ENCODE measurements around the gene NIFK. TPM values are rescaled to one million over a fixed set of nuclear protein-coding genes. Genes with fewer than 3 reads are reported as not detected.

The NIFK gene
- total and polyA plus RNA-seq, 5 donors from 2014 or later: 27.7 to 82.5 (median 60.7) TPM

- H3K4me1 Mint-ChIP-seq: peaks cover 0 to 5% (median 0%) of the 10 kb centered on the region in 4 donors
- H3K36me3 Mint-ChIP-seq: no peaks in the 10 kb centered on the region
- Histone ChIP-seq H3K27me3 (ENCODE audit: control insufficient read depth, insufficient read depth, low read length) (no peaks in the 10 kb centered on the region), H3K4me3 (ENCODE audit: low read depth, low read length) (no peak overlapping the region), H3K9me3 (ENCODE audit: control insufficient read depth in 2 of 2, low read length in 2 of 2) (no peaks in the 10 kb centered on the region), H3K4me1 (ENCODE audit: control insufficient read depth, insufficient read depth, low read length, poor library complexity, severe bottlenecking) (no peaks in the 10 kb centered on the region), H3K36me3 (ENCODE audit: control insufficient read depth, insufficient read depth, low read length) (no peaks in the 10 kb centered on the region), H3K27ac (ENCODE audit: insufficient read depth, low read length, poor library complexity, severe bottlenecking) (no peak overlapping the region)
- no peak for DNase-seq
- no peaks in the 10 kb centered on the region for H3K27me3 Mint-ChIP-seq
- peaks cover 0 to 4% (median 0%) of the 10 kb centered on the region in 7 donors for H3K9me3 Mint-ChIP-seq
- H3K27ac Mint-ChIP-seq: no peak overlapping the region
- no peak overlapping the region for H3K4me3 Mint-ChIP-seq
- ATAC-seq (ENCODE audit: low read depth in 2 of 2): no peak
These were observed 47.3 kb downstream of the NIFK start for GRCh38 chr2:121689356-121689755.

- Mint-ChIP-seq H3K27me3 (no peaks in the 10 kb centered on the region), H3K4me3 (no peak overlapping the region), H3K27ac (no peak overlapping the region), H3K36me3 (no peaks in the 10 kb centered on the region), H3K4me1 (peaks cover 0 to 5% (median 0%) of the 10 kb centered on the region in 4 donors), H3K9me3 (peaks cover 0 to 8% (median 5%) of the 10 kb centered on the region in 7 donors)
- no peaks in the 10 kb centered on the region for H3K4me1 ChIP-seq (ENCODE audit: control insufficient read depth, insufficient read depth, low read length, poor library complexity, severe bottlenecking)
- no peaks in the 10 kb centered on the region for H3K27me3 ChIP-seq (ENCODE audit: control insufficient read depth, insufficient read depth, low read length)
- H3K27ac ChIP-seq (ENCODE audit: insufficient read depth, low read length, poor library complexity, severe bottlenecking): no peak overlapping the region
- peaks cover 2 to 4% of the 10 kb centered on the region in 2 experiments for H3K9me3 ChIP-seq (ENCODE audit: control insufficient read depth in 2 of 2, low read length in 2 of 2)
- no peaks in the 10 kb centered on the region for H3K36me3 ChIP-seq (ENCODE audit: control insufficient read depth, insufficient read depth, low read length)
- ATAC-seq (ENCODE audit: low read depth in 2 of 2) (no peak), DNase-seq (no peak)
- H3K4me3 ChIP-seq (ENCODE audit: low read depth, low read length): no peak overlapping the region
These were observed 47.9 kb downstream of the NIFK start for GRCh38 chr2:121688820-121689219.

GRCh38 chr2:121686902-121687301 is 49.8 kb downstream of the NIFK start:
- no peak overlapping the region for H3K4me3 ChIP-seq (ENCODE audit: low read depth, low read length)
- ATAC-seq (ENCODE audit: low read depth in 2 of 2): no peak
- H3K36me3 ChIP-seq (ENCODE audit: control insufficient read depth, insufficient read depth, low read length): no peaks in the 10 kb centered on the region
- no peak overlapping the region for H3K4me3 Mint-ChIP-seq
- DNase-seq: no peak
- H3K27me3 Mint-ChIP-seq: no peaks in the 10 kb centered on the region
- no peak overlapping the region for H3K27ac ChIP-seq (ENCODE audit: insufficient read depth, low read length, poor library complexity, severe bottlenecking)
- peaks cover 15 to 23% of the 10 kb centered on the region in 2 experiments for H3K9me3 ChIP-seq (ENCODE audit: control insufficient read depth in 2 of 2, low read length in 2 of 2)
- peaks cover 0 to 5% (median 0%) of the 10 kb centered on the region in 4 donors for H3K4me1 Mint-ChIP-seq
- H3K9me3 Mint-ChIP-seq: peaks cover 0 to 22% (median 6%) of the 10 kb centered on the region in 7 donors
- H3K4me1 ChIP-seq (ENCODE audit: control insufficient read depth, insufficient read depth, low read length, poor library complexity, severe bottlenecking): no peaks in the 10 kb centered on the region
- no peaks in the 10 kb centered on the region for H3K27me3 ChIP-seq (ENCODE audit: control insufficient read depth, insufficient read depth, low read length)
- H3K27ac Mint-ChIP-seq: no peak overlapping the region
- no peaks in the 10 kb centered on the region for H3K36me3 Mint-ChIP-seq

GRCh38 chr2:121686218-121686617 is 50.5 kb downstream of the NIFK start:
- Mint-ChIP-seq H3K9me3 (peaks cover 0 to 29% (median 9%) of the 10 kb centered on the region in 7 donors), H3K4me1 (peaks cover 0 to 5% (median 0%) of the 10 kb centered on the region in 4 donors), H3K27me3 (no peaks in the 10 kb centered on the region), H3K27ac (no peak overlapping the region), H3K4me3 (no peak overlapping the region), H3K36me3 (no peaks in the 10 kb centered on the region)
- Histone ChIP-seq H3K27ac (ENCODE audit: insufficient read depth, low read length, poor library complexity, severe bottlenecking) (no peak overlapping the region), H3K36me3 (ENCODE audit: control insufficient read depth, insufficient read depth, low read length) (no peaks in the 10 kb centered on the region), H3K4me3 (ENCODE audit: low read depth, low read length) (no peak overlapping the region), H3K9me3 (ENCODE audit: control insufficient read depth in 2 of 2, low read length in 2 of 2) (peaks cover 18 to 29% of the 10 kb centered on the region in 2 experiments), H3K4me1 (ENCODE audit: control insufficient read depth, insufficient read depth, low read length, poor library complexity, severe bottlenecking) (no peaks in the 10 kb centered on the region), H3K27me3 (ENCODE audit: control insufficient read depth, insufficient read depth, low read length) (no peaks in the 10 kb centered on the region)
- no peak for DNase-seq
- no peak for ATAC-seq (ENCODE audit: low read depth in 2 of 2)

- Histone ChIP-seq H3K27me3 (ENCODE audit: control insufficient read depth, insufficient read depth, low read length) (no peaks in the 10 kb centered on the region), H3K27ac (ENCODE audit: insufficient read depth, low read length, poor library complexity, severe bottlenecking) (no peak overlapping the region), H3K9me3 (ENCODE audit: control insufficient read depth in 2 of 2, low read length in 2 of 2) (peaks cover 18 to 36% of the 10 kb centered on the region in 2 experiments), H3K4me1 (ENCODE audit: control insufficient read depth, insufficient read depth, low read length, poor library complexity, severe bottlenecking) (no peaks in the 10 kb centered on the region), H3K36me3 (ENCODE audit: control insufficient read depth, insufficient read depth, low read length) (no peaks in the 10 kb centered on the region), H3K4me3 (ENCODE audit: low read depth, low read length) (no peak overlapping the region)
- no peaks in the 10 kb centered on the region for H3K36me3 Mint-ChIP-seq
- H3K9me3 Mint-ChIP-seq: peaks cover 0 to 43% (median 14%) of the 10 kb centered on the region in 7 donors
- ATAC-seq (ENCODE audit: low read depth in 2 of 2) (no peak), DNase-seq (no peak)
- no peak overlapping the region for H3K27ac Mint-ChIP-seq
- H3K4me1 Mint-ChIP-seq: peaks cover 0 to 5% (median 0%) of the 10 kb centered on the region in 4 donors
- H3K27me3 Mint-ChIP-seq: peaks cover 6% of the 10 kb centered on the region
- no peak overlapping the region for H3K4me3 Mint-ChIP-seq
These were observed 54.0 kb downstream of the NIFK start for GRCh38 chr2:121682396-121683298.

GRCh38 chr2:121677855-121678254 is 58.8 kb downstream of the NIFK start:
- H3K27me3 Mint-ChIP-seq: peaks cover 6% of the 10 kb centered on the region
- Histone ChIP-seq H3K27ac (ENCODE audit: insufficient read depth, low read length, poor library complexity, severe bottlenecking) (no peak overlapping the region), H3K4me3 (ENCODE audit: low read depth, low read length) (no peak overlapping the region), H3K36me3 (ENCODE audit: control insufficient read depth, insufficient read depth, low read length) (no peaks in the 10 kb centered on the region), H3K4me1 (ENCODE audit: control insufficient read depth, insufficient read depth, low read length, poor library complexity, severe bottlenecking) (no peaks in the 10 kb centered on the region), H3K9me3 (ENCODE audit: control insufficient read depth in 2 of 2, low read length in 2 of 2) (peaks cover 28 to 44% of the 10 kb centered on the region in 2 experiments), H3K27me3 (ENCODE audit: control insufficient read depth, insufficient read depth, low read length) (peaks cover 2% of the 10 kb centered on the region)
- peaks cover 4 to 61% (median 17%) of the 10 kb centered on the region in 7 donors for H3K9me3 Mint-ChIP-seq
- no peaks in the 10 kb centered on the region for H3K4me1 Mint-ChIP-seq
- H3K4me3 Mint-ChIP-seq: no peak overlapping the region
- no peaks in the 10 kb centered on the region for H3K36me3 Mint-ChIP-seq
- ATAC-seq (ENCODE audit: low read depth in 2 of 2) (no peak), DNase-seq (no peak)
- H3K27ac Mint-ChIP-seq: no peak overlapping the region
